ENCODE data around the gene ANKMY1. TPM values are rescaled to one million over a fixed set of nuclear protein-coding genes. Genes with fewer than 3 reads are reported as not detected.

Gene ANKMY1
- total RNA-seq, 1 experiment from 2014 or later = 30.8 TPM

- no peak overlapping the region for H3K4me3 ChIP-seq (ENCODE audit: low read length)
- H3K9me3 ChIP-seq (ENCODE audit: low read length) = no peaks in the 10 kb centered on the region
- H3K4me2 ChIP-seq (ENCODE audit: low read depth, low read length, poor library complexity, severe bottlenecking) = no peak overlapping the region
- peaks cover 18% of the 10 kb centered on the region for H4K20me1 ChIP-seq (ENCODE audit: insufficient read depth, low read depth, low read length)
- DNase-seq = no peak
- no peak overlapping the region for H2AFZ ChIP-seq (ENCODE audit: low read length)
- H3K27ac ChIP-seq (ENCODE audit: low read length) = peak overlapping the region; percentile 51
- H3K36me3 ChIP-seq (ENCODE audit: insufficient read depth, low read length) = no peaks in the 10 kb centered on the region; the same call in 1 of the 2 replicates
- H3K9me2 ChIP-seq (replicated peaks; ENCODE audit: insufficient read depth, low read length) = no peaks in the 10 kb centered on the region
- no peaks in the 10 kb centered on the region for H3K27me3 ChIP-seq (ENCODE audit: low read length)
- peaks cover 53% of the 10 kb centered on the region for H3K4me1 ChIP-seq (ENCODE audit: low read length)
- peak overlapping the region; percentile 39; the same call in 1 of the 2 replicates for H3K9ac ChIP-seq (ENCODE audit: low read length)
- H3K79me2 ChIP-seq (ENCODE audit: low read length) = peaks cover 52% of the 10 kb centered on the region
Measured at GRCh38 chr2:240579071-240579762, 21.4 kb upstream of the ANKMY1 start.

GRCh38 chr2:240578488-240578887 lies 20.7 kb upstream of the ANKMY1 start:
- peaks cover 46% of the 10 kb centered on the region for H3K4me1 ChIP-seq (ENCODE audit: low read length)
- H3K9ac ChIP-seq (ENCODE audit: low read length) = no peak overlapping the region
- H3K9me2 ChIP-seq (replicated peaks; ENCODE audit: insufficient read depth, low read length) = no peaks in the 10 kb centered on the region
- H3K4me2 ChIP-seq (ENCODE audit: low read depth, low read length, poor library complexity, severe bottlenecking) = no peak overlapping the region
- no peak for DNase-seq
- no peak overlapping the region for H3K27ac ChIP-seq (ENCODE audit: low read length)
- H3K79me2 ChIP-seq (ENCODE audit: low read length) = peaks cover 44% of the 10 kb centered on the region
- peaks cover 18% of the 10 kb centered on the region for H4K20me1 ChIP-seq (ENCODE audit: insufficient read depth, low read depth, low read length)
- no peak overlapping the region for H2AFZ ChIP-seq (ENCODE audit: low read length)
- H3K4me3 ChIP-seq (ENCODE audit: low read length) = no peak overlapping the region
- no peaks in the 10 kb centered on the region for H3K27me3 ChIP-seq (ENCODE audit: low read length)
- no peaks in the 10 kb centered on the region; the same call in 1 of the 2 replicates for H3K36me3 ChIP-seq (ENCODE audit: insufficient read depth, low read length)
- H3K9me3 ChIP-seq (ENCODE audit: low read length) = no peaks in the 10 kb centered on the region

- Histone ChIP-seq H3K79me2 (ENCODE audit: low read length) (peaks cover 40% of the 10 kb centered on the region), H4K20me1 (ENCODE audit: insufficient read depth, low read depth, low read length) (peaks cover 18% of the 10 kb centered on the region), H3K27me3 (ENCODE audit: low read length) (no peaks in the 10 kb centered on the region), H3K9me3 (ENCODE audit: low read length) (no peaks in the 10 kb centered on the region), H3K9ac (ENCODE audit: low read length) (no peak overlapping the region), H3K4me2 (ENCODE audit: low read depth, low read length, poor library complexity, severe bottlenecking) (no peak overlapping the region), H2AFZ (ENCODE audit: low read length) (no peak overlapping the region), H3K36me3 (ENCODE audit: insufficient read depth, low read length) (no peaks in the 10 kb centered on the region; the same call in 1 of the 2 replicates), H3K9me2 (replicated peaks; ENCODE audit: insufficient read depth, low read length) (no peaks in the 10 kb centered on the region), H3K27ac (ENCODE audit: low read length) (no peak overlapping the region), H3K4me3 (ENCODE audit: low read length) (no peak overlapping the region), H3K4me1 (ENCODE audit: low read length) (peaks cover 41% of the 10 kb centered on the region)
- DNase-seq = no peak
Measured at GRCh38 chr2:240578110-240578450, 20.3 kb upstream of the ANKMY1 start.

- peaks cover 18% of the 10 kb centered on the region for H4K20me1 ChIP-seq (ENCODE audit: insufficient read depth, low read depth, low read length)
Measured at GRCh38 chr2:240577281-240578109, 19.7 kb upstream of the ANKMY1 start.

GRCh38 chr2:240576436-240577205 lies 18.8 kb upstream of the ANKMY1 start:
- Histone ChIP-seq H3K4me3 (ENCODE audit: low read length) (no peak overlapping the region), H3K9ac (ENCODE audit: low read length) (no peak overlapping the region), H3K27ac (ENCODE audit: low read length) (no peak overlapping the region), H3K4me1 (ENCODE audit: low read length) (peaks cover 27% of the 10 kb centered on the region), H3K9me3 (ENCODE audit: low read length) (no peaks in the 10 kb centered on the region), H3K36me3 (ENCODE audit: insufficient read depth, low read length) (no peaks in the 10 kb centered on the region), H4K20me1 (ENCODE audit: insufficient read depth, low read depth, low read length) (peaks cover 18% of the 10 kb centered on the region), H3K9me2 (replicated peaks; ENCODE audit: insufficient read depth, low read length) (no peaks in the 10 kb centered on the region), H3K27me3 (ENCODE audit: low read length) (no peaks in the 10 kb centered on the region), H3K79me2 (ENCODE audit: low read length) (peaks cover 29% of the 10 kb centered on the region), H3K4me2 (ENCODE audit: low read depth, low read length, poor library complexity, severe bottlenecking) (no peak overlapping the region), H2AFZ (ENCODE audit: low read length) (no peak overlapping the region)
- no peak for DNase-seq

More at GRCh38 chr2:240577281-240578109, 19.7 kb upstream of the ANKMY1 start:
- H3K27me3 ChIP-seq (ENCODE audit: low read length) = no peaks in the 10 kb centered on the region
- H2AFZ ChIP-seq (ENCODE audit: low read length) = no peak overlapping the region
- H3K9me3 ChIP-seq (ENCODE audit: low read length) = no peaks in the 10 kb centered on the region
- peaks cover 36% of the 10 kb centered on the region for H3K4me1 ChIP-seq (ENCODE audit: low read length)
- peaks cover 35% of the 10 kb centered on the region for H3K79me2 ChIP-seq (ENCODE audit: low read length)
- H3K36me3 ChIP-seq (ENCODE audit: insufficient read depth, low read length) = no peaks in the 10 kb centered on the region; the same call in 1 of the 2 replicates
- H3K4me3 ChIP-seq (ENCODE audit: low read length) = no peak overlapping the region
- DNase-seq = no peak
- no peak overlapping the region for H3K9ac ChIP-seq (ENCODE audit: low read length)
- H3K4me2 ChIP-seq (ENCODE audit: low read depth, low read length, poor library complexity, severe bottlenecking) = no peak overlapping the region
- no peaks in the 10 kb centered on the region for H3K9me2 ChIP-seq (replicated peaks; ENCODE audit: insufficient read depth, low read length)
- no peak overlapping the region for H3K27ac ChIP-seq (ENCODE audit: low read length)

GRCh38 chr2:240576036-240576435 lies 18.2 kb upstream of the ANKMY1 start:
- Histone ChIP-seq H3K4me2 (ENCODE audit: low read depth, low read length, poor library complexity, severe bottlenecking) (no peak overlapping the region), H3K79me2 (ENCODE audit: low read length) (peaks cover 32% of the 10 kb centered on the region), H3K4me3 (ENCODE audit: low read length) (no peak overlapping the region), H2AFZ (ENCODE audit: low read length) (no peak overlapping the region), H3K4me1 (ENCODE audit: low read length) (peaks cover 21% of the 10 kb centered on the region), H3K36me3 (ENCODE audit: insufficient read depth, low read length) (no peaks in the 10 kb centered on the region), H3K9me3 (ENCODE audit: low read length) (no peaks in the 10 kb centered on the region), H4K20me1 (ENCODE audit: insufficient read depth, low read depth, low read length) (peaks cover 18% of the 10 kb centered on the region), H3K9me2 (replicated peaks; ENCODE audit: insufficient read depth, low read length) (no peaks in the 10 kb centered on the region), H3K9ac (ENCODE audit: low read length) (no peak overlapping the region), H3K27me3 (ENCODE audit: low read length) (no peaks in the 10 kb centered on the region), H3K27ac (ENCODE audit: low read length) (no peak overlapping the region)
- DNase-seq = no peak

- no peak overlapping the region for H3K4me3 ChIP-seq (ENCODE audit: low read length)
- H3K4me1 ChIP-seq (ENCODE audit: low read length) = peaks cover 18% of the 10 kb centered on the region
- H3K9me3 ChIP-seq (ENCODE audit: low read length) = no peaks in the 10 kb centered on the region
- H3K79me2 ChIP-seq (ENCODE audit: low read length) = peaks cover 35% of the 10 kb centered on the region
- H3K27ac ChIP-seq (ENCODE audit: low read length) = no peak overlapping the region
- no peak overlapping the region for H3K4me2 ChIP-seq (ENCODE audit: low read depth, low read length, poor library complexity, severe bottlenecking)
- peaks cover 15% of the 10 kb centered on the region for H4K20me1 ChIP-seq (ENCODE audit: insufficient read depth, low read depth, low read length)
- no peaks in the 10 kb centered on the region for H3K9me2 ChIP-seq (replicated peaks; ENCODE audit: insufficient read depth, low read length)
- no peak overlapping the region for H3K9ac ChIP-seq (ENCODE audit: low read length)
- no peaks in the 10 kb centered on the region for H3K27me3 ChIP-seq (ENCODE audit: low read length)
- H3K36me3 ChIP-seq (ENCODE audit: insufficient read depth, low read length) = no peaks in the 10 kb centered on the region
- DNase-seq = no peak
- no peak overlapping the region for H2AFZ ChIP-seq (ENCODE audit: low read length)
Measured at GRCh38 chr2:240575101-240575965, 17.5 kb upstream of the ANKMY1 start.

All from Karpas-422 (cell line).